ENCODE data around the gene BRINP3. TPM values are rescaled to one million over a fixed set of nuclear protein-coding genes. Genes with fewer than 3 reads are reported as not detected.

BRINP3 gene
- total and polyA plus RNA-seq, 8 donors: 0.06 to 25.5 (median 7.4) TPM; not detected in 4

DNA sequence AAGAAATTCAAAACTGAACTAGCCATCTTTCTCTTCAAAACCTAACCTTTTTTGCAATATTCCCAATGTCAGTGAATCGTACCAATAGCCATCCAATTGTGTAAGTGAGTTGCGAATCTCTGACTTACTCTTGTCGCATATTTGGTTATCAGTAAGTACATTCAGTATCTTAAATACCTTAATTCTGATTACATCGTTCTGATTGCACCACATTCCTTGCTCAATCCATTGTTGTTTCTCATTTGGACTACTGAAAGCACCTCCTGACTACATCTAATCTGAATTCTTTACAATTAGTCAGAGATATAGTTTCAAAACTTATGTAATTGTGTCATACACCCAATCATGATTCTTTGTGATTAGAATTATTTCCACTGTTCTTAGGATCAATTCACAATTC, 16.8 kb upstream of the BRINP3 start:
- Histone ChIP-seq H3K9me3 (no peaks in the 10 kb centered on the region), H3K36me3 (no peaks in the 10 kb centered on the region), H3K4me3 (no peak overlapping the region), H3K27ac (no peak overlapping the region), H3K27me3 (no peaks in the 10 kb centered on the region), H3K4me1 (no peaks in the 10 kb centered on the region)
- TF ChIP-seq POLR2AphosphoS5 (IDR thresholded peaks at IDR 0.05) (no peak), POLR2A (IDR thresholded peaks at IDR 0.05) (no peak), EP300 (IDR thresholded peaks at IDR 0.05) (no peak)
- TF ChIP-seq, protein P1, sequence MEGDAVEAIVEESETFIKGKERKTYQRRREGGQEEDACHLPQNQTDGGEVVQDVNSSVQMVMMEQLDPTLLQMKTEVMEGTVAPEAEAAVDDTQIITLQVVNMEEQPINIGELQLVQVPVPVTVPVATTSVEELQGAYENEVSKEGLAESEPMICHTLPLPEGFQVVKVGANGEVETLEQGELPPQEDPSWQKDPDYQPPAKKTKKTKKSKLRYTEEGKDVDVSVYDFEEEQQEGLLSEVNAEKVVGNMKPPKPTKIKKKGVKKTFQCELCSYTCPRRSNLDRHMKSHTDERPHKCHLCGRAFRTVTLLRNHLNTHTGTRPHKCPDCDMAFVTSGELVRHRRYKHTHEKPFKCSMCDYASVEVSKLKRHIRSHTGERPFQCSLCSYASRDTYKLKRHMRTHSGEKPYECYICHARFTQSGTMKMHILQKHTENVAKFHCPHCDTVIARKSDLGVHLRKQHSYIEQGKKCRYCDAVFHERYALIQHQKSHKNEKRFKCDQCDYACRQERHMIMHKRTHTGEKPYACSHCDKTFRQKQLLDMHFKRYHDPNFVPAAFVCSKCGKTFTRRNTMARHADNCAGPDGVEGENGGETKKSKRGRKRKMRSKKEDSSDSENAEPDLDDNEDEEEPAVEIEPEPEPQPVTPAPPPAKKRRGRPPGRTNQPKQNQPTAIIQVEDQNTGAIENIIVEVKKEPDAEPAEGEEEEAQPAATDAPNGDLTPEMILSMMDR (IDR thresholded peaks at IDR 0.05): no peak
- WGBS, 5 donors: 31 to 71% (median 56%) methylated on average over 4 of the region's 4 CpGs
- intact Hi-C loops (cut with DNase I; ENCODE audit: low total_unique reads): no loop called here
- no peak for DNase-seq

DNA sequence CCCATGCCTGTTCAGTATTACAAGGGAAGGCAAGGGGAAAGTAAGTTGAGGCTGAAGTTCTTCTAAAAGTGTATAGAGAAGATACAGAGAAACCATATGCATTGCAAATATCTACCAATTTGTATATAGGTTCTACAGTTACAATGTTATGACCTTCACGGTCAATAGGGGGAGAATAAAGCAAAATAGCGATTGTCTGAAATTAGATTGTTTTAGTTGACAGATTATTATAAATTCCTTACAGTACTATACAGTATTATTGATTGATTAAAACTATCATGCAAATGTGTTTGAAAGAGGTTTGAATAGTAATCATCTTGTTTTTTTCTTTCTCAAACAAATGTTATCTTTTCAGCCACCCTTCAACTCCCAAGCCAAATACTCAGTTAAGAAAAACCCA, 13.7 kb upstream of the BRINP3 start:
- Histone ChIP-seq H3K27ac (no peak overlapping the region), H3K4me1 (no peaks in the 10 kb centered on the region), H3K4me3 (no peak overlapping the region), H3K36me3 (no peaks in the 10 kb centered on the region), H3K27me3 (no peaks in the 10 kb centered on the region), H3K9me3 (no peaks in the 10 kb centered on the region)
- no peak for DNase-seq
- TF ChIP-seq EP300 (IDR thresholded peaks at IDR 0.05) (no peak), POLR2AphosphoS5 (IDR thresholded peaks at IDR 0.05) (no peak), POLR2A (IDR thresholded peaks at IDR 0.05) (no peak)
- TF ChIP-seq, protein P1 (IDR thresholded peaks at IDR 0.05): no peak
- intact Hi-C loops (cut with DNase I; ENCODE audit: low total_unique reads): no loop called here
- WGBS, 5 donors: 88 to 94% (median 91%) methylated on average over 2 of the region's 2 CpGs

DNA sequence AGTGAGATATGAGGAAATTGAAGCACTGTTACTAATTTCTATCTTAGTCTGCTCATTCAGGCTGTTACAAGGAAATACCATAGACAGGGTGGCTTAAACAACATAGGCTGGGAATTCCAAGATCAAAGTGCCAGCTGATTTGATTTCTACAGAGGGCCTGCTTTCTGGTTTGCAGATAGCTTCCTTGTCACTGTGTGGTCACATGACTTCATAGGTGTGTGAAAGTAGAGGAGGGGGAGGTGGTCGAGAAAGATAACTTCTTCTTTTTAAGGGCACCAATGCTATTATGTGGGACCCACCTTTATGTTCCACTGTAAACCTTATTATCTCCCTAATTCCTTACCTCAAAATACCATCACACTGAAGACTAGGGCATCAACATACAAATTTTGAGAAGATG, 6.4 kb upstream of the BRINP3 start:
- H3K27me3 ChIP-seq: peaks cover 0 to 6% (median 4%) of the 10 kb centered on the region in 3 donors
- H3K36me3 ChIP-seq: no peaks in the 10 kb centered on the region
- 38 to 60% (median 52%) methylated on average over 1 of the region's 1 CpG for whole genome bisulfite sequencing, 5 donors
- TF ChIP-seq EP300 (IDR thresholded peaks at IDR 0.05) (no peak), POLR2A (IDR thresholded peaks at IDR 0.05) (no peak), POLR2AphosphoS5 (IDR thresholded peaks at IDR 0.05) (no peak)
- TF ChIP-seq, protein P1 (IDR thresholded peaks at IDR 0.05): no peak
- no peak for DNase-seq
- H3K9me3 ChIP-seq: no peaks in the 10 kb centered on the region
- H3K4me1 ChIP-seq: peaks cover 0 to 5% (median 2%) of the 10 kb centered on the region in 4 donors
- H3K4me3 ChIP-seq: no peak overlapping the region
- H3K27ac ChIP-seq: no peak overlapping the region
- intact Hi-C loops (cut with DNase I; ENCODE audit: low total_unique reads): no loop called here

DNA sequence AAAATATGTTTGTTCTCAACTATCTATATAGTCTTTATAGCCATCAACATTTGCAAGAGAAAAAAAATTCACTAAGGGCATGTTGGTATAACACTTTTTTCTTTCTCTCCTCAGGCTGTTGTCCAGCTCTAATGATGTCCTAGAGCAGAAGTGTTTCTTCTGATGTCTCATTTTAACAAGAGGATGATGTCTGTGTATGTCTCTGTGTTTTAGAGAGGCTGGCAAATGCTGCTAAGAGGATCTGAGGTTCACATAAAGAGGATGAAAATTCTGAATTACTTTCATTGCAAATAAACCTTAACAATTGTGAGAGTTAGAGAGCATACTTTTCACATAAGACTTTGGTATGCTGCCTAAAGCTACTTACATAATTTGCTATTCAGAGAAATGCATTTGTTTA, 2.6 kb upstream of the BRINP3 start:
- Histone ChIP-seq H3K4me1 (peaks cover 4 to 34% (median 25%) of the 10 kb centered on the region in 4 donors), H3K9me3 (no peaks in the 10 kb centered on the region), H3K36me3 (no peaks in the 10 kb centered on the region), H3K27me3 (peaks cover 0 to 45% (median 40%) of the 10 kb centered on the region in 3 donors), H3K27ac (no peak overlapping the region), H3K4me3 (no peak overlapping the region)
- DNase-seq: no peak
- intact Hi-C loops (cut with DNase I; ENCODE audit: low total_unique reads): no loop called here
- TF ChIP-seq POLR2A (IDR thresholded peaks at IDR 0.05) (no peak), EP300 (IDR thresholded peaks at IDR 0.05) (no peak), POLR2AphosphoS5 (IDR thresholded peaks at IDR 0.05) (no peak)
- TF ChIP-seq, protein P1 (IDR thresholded peaks at IDR 0.05): no peak

Data from stomach (tissue), 9 donors.